ENCODE data around the gene SEPTIN7.

GRCh38 chr7:35753761-35754603 is 46.9 kb upstream of the SEPTIN7 start:
- no peak for TF ChIP-seq CTCF (IDR thresholded peaks at IDR 0.05 in 8 of 11, conservative IDR thresholded peaks at IDR 0.05 in 3 of 11)
- TF ChIP-seq POLR2AphosphoS5 (IDR thresholded peaks at IDR 0.05), result no peak

Measured in spleen (tissue), 7 donors.